Measurements from ENCODE around the gene TRIM31.

The TRIM31 gene

GRCh38 chr6:30097902-30098768 lies 14.8 kb downstream of the TRIM31 start:
- peak; percentile 30 for DNase-seq (ENCODE audit: low spot score)
- no peak for TF ChIP-seq CTCF (IDR thresholded peaks at IDR 0.05; ENCODE audit: extremely low read depth, missing control alignments)

DNA sequence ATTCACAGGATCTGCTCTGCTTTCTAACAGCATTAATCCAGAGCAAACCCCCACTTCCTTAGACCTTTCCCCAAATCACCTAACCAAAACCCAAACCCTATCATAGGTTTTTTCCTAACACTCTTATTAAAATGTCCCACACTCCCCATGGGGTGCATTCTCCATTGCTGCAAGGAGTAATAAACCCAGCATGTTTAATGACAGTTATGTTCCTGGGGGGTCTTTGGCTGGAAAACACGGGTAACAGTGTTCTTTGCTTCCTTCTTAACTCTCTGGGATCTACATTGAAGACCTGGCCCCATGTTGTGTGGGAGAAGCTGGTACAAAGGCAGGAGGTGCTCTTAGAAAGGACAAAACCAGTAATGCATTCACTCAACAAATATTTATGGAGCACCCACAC lies 16.1 kb downstream of the TRIM31 start:
- TF ChIP-seq CTCF (IDR thresholded peaks at IDR 0.05; ENCODE audit: extremely low read depth, missing control alignments), result no peak
- no peak for DNase-seq (ENCODE audit: low spot score)

- DNase-seq (ENCODE audit: low spot score), result no peak
- no peak for TF ChIP-seq CTCF (IDR thresholded peaks at IDR 0.05; ENCODE audit: extremely low read depth, missing control alignments)
Observed at GRCh38 chr6:30093951-30094661, 18.8 kb downstream of the TRIM31 start.

DNA sequence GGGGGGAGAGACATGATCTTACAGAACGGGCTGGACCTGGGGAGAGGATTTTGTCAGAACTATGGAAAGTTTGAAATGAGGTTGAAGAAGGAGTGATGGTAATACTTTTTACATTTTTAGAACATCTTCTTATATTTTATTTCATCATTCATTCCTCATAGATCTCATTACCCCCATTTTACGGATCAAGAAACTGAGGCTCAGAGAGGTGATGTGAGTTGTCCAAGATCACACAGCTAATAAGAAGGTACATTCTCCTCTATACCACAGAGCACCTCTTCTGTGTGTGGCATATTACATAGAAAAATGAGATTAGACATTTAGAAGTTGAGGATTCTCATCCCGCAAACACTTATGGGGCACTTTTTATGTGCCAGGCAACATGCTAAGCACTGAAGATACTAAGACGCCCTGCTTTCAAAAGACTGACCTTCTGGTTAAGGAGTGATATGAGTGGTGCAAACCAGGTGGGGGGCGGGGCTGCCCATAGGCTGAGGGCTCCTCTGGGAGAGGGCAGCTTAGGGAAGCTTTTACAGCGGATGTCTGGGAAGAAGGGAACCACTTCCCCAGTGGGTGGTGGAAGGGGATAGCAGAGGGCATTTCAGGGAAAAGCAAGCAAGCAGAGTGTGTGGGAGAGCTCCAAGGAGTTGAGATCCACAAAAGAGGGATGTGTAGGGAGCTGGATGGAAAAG lies 19.9 kb downstream of the TRIM31 start:
- no peak for TF ChIP-seq CTCF (IDR thresholded peaks at IDR 0.05; ENCODE audit: extremely low read depth, missing control alignments)
- no peak for DNase-seq (ENCODE audit: low spot score)

DNA sequence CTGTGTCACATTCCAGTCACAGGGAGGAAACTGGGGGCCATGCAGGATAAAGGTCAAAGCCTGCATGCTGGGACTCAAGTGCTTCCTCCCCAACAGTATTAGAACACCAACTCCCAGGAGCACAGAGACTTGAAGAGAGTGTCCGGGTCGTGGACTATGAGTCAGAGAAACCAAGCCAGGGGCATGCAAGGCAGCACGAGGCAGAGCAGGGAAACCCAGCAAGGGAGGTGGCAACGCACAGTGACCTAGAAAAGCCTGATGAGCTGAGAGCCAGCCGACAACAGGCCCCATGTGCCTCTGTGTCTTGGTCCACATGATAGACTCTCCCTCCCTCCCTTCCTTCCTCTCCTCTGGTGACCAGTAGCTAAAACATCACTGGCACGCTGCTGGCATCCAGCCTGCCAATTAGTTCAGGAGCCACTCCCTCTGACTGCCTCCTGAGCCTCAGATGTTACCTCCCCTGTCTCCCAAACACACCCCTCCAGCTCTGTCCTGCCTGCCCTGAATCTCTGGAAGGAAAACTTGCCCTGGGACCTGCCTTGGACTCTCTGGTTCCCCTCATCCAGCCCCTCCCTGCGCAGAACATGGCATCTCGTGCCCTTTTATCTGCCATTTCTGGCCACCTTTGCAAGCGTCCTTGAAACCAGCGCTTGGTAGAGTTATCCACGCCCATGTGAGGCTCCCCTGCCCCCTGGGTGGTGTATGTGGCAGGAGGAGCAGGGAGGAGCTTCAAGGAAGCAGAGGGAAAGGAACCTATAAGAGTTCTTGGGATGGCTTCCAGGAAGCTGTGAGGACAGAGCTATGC lies 21.1 kb downstream of the TRIM31 start:
- TF ChIP-seq CTCF (IDR thresholded peaks at IDR 0.05; ENCODE audit: extremely low read depth, missing control alignments), result no peak
- no peak for DNase-seq (ENCODE audit: low spot score)

- TF ChIP-seq CTCF (IDR thresholded peaks at IDR 0.05; ENCODE audit: extremely low read depth, missing control alignments), result no peak
- DNase-seq (ENCODE audit: low spot score), result no peak
Observed at GRCh38 chr6:30087876-30088275, 25.0 kb downstream of the TRIM31 start.

Data from GM20000 (cell line).